HG02623 (cell line): ENCODE results near the gene CITED2.
"Not testable (repeated sequence)": the region's sequence is repeated elsewhere in the genome, so short reads cannot be mapped to it uniquely, and the experiment has no call there.

Experiments
- ATAC-seq: cut with Tn5 transposase; IDR thresholded peaks from one replicate; pipeline ENCODE4 v1.9.1; 2021; ENCODE audit warnings: moderate library complexity; ENCODE audit not compliant: unreplicated experiment

CITED2 gene

DNA sequence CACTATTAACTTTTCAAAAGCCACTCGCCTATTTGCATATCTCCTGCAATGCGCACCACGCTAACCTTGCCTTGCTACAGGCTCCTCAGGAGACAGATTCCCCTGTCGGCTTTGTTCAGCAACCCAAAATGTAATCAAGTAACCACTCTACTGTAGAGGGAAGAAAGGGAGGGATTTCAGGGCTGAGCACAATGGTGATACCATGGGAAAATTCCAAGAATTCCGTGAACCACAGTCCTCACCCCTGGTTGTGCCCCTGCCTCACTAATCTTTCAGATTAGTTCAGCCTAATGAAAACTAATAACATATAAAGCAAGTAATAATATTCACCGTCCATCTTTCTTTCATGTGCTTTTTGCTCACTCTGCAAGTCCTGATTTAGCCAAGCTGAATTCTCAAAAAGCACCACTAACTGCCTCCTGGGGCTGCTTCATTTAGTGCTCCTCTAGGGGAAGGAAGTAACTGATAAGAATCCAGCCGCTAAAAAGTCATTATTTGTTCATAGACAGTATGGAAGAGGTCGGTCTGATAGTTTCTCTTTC is 6.6 kb downstream of the CITED2 start:
- no peak for ATAC-seq

- no peak for ATAC-seq
Measured at GRCh38 chr6:139364982-139365379, 9.5 kb downstream of the CITED2 start.

GRCh38 chr6:139364302-139364981 is 10.0 kb downstream of the CITED2 start:
- peak; percentile 47 for ATAC-seq

DNA sequence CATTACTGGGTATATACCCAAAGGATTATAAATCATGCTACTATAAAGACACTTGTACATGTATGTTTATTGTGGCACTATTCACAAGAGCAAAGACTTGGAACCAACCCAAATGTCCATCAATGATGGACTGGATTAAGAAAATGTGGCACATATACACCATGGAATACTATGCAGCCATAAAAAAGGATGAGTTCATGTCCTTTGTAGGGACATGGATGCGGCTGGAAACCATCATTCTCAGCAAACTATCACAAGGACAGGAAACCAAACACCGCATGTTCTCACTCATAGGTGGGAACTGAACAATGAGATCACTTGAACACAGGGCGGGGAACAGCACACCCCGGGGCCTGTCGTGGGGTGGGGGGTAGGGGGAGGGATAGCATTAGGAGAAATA is 10.7 kb downstream of the CITED2 start:
- not testable (repeated sequence) for ATAC-seq

DNA sequence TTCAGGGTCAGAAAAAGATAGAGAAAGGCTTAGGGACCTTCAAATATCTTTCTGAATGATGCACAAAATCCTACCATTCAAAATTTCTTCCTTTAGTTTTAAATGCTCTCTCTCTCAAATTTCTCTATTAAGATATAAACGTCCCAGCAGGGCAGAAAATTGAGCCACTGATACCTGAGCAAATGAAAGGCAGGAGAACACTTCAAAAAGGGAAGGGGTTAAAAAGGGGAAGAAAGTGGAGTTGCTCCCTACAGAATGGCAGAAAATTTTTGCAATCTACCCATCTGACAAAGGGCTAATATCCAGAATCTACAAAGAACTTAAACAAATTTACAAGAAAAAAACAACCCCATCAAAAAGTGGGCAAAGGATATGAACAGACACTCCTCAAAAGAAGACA is 11.3 kb downstream of the CITED2 start:
- not testable (repeated sequence) for ATAC-seq

DNA sequence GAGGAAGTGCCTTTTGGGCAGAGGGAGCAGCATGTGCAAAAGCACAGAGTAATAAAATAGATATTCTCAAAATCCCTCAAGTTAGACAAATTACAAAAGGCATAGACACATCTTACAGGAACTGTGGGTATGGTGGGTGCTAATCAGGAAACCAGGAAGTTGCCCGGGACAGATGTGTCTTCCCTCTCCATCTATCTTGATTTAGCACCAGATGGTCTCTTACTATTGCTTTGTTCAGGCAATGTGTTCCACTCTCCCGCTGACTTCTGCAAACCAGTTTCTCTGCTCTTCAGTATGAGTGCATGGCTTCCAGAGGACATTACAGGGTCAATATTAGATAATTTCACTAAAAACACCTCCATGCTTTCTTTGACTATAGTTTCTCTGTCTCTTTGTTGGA is 13.2 kb downstream of the CITED2 start:
- no peak for ATAC-seq

- ATAC-seq: no peak
Measured at GRCh38 chr6:139356924-139357323, 17.5 kb downstream of the CITED2 start.

- ATAC-seq: no peak
Measured at GRCh38 chr6:139355777-139356445, 18.5 kb downstream of the CITED2 start.

- no peak for ATAC-seq
Measured at GRCh38 chr6:139355172-139355571, 19.3 kb downstream of the CITED2 start.

DNA sequence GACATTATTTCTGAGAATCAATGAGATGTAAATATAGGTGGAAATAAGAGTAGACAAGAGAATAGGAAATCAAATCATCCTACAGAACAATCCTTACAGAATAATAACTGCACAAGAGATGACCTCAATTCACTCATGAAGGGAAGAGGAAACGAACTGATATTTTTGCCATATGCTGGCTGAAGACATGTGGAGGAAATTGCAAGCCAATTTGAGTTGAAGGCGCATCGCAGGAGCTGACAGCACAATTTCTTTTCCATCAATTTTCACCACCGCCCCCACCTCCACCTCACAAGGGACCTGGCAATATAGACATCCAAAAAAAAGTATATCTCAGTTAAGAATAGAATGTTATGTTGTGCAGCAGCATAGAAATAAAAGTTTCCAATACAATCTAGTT is 20.3 kb downstream of the CITED2 start:
- no peak for ATAC-seq

- no peak for ATAC-seq
Measured at GRCh38 chr6:139349464-139350020, 24.9 kb downstream of the CITED2 start.

- ATAC-seq: no peak
Measured at GRCh38 chr6:139346392-139346791, 28.1 kb downstream of the CITED2 start.

GRCh38 chr6:139344186-139344963 is 30.1 kb downstream of the CITED2 start:
- no peak for ATAC-seq

DNA sequence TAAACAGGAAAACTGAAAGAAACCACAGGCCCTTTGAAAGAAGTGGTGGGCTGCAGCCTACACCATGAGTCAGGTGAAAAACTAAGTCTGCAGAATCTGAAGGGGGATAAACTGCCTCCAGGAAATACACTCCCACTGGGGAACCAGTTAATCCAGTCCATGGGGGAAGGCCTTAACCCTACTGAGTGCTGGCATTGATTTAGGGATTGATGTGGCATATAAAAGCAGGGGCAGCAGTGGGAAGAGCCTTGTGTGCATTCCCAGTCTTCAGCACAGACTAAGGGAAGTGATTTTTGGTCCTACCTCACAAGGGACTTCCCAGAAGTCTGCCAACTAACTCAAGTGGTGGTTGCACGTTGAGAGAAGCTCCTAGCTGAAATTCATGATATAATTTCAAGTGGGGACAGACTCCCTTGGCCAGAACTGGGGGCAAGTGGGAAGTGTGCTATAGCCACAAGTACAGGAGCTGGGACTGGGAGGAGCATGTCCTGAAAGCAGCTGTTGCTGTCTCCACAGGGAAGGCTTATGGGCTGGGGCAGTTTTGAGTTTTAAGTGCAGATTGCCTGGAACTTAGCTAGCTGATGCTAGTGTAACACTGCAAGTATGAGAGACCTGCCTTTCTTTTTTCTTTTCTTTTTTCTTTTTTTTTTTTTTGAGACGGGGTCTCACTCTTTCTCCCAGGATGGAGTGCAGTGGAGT is 31.2 kb downstream of the CITED2 start:
- no peak for ATAC-seq

DNA sequence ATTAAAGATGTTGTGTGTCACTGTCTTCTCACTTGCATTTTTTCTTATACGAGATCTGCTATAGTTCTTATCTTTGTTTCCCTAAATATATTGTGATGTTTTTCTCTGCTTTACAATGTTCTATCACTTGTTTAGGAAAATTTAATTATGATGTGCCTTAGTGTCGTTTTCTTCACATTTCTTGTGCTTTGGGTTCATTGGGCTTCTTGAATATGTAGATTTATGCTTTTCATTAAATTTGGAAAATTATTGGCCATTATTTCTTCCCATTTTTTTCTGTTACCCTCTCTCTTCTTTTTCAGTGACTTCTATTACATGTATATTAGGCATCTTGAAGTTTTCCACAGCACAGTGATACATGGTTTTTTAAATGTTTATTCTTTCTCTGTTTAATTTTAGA is 33.4 kb downstream of the CITED2 start:
- no peak for ATAC-seq

DNA sequence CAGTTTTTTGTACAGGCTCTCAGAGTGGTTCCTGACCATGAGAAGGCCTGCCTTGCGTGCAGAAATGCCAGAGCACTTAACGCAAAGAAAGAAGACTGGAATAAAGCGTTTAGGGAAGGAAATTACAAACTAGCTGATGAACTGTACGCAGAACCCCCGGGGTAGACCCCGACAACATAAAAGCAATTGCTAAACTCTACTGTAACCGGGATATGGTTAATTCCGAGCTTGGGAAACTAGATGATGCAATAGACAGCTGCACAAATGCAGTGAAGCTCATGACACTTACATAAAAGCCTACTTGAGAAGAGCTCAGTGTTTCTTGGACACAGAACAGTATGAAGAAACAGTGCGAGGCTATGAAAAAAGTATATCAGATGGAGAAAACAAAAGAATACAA is 35.7 kb downstream of the CITED2 start:
- no peak for ATAC-seq

DNA sequence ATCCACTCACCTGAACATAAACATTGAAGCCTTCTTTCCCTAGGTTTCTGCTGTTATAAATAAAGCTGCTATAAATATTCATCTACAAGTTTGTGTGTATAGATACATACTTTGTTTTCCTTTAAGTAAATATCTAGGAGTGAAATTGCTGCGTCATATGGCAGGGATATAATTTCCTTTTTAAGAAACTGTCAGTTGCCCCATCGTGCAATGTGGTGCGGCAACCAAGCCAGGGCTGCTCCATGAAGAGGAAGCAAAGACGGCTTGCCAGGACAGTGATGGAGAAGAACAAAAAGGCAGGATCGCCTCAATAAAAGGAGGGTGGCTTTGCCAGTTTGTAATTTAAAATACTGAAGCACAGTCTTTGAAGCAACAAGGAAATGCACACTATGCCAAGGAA is 36.6 kb downstream of the CITED2 start:
- no peak for ATAC-seq

DNA sequence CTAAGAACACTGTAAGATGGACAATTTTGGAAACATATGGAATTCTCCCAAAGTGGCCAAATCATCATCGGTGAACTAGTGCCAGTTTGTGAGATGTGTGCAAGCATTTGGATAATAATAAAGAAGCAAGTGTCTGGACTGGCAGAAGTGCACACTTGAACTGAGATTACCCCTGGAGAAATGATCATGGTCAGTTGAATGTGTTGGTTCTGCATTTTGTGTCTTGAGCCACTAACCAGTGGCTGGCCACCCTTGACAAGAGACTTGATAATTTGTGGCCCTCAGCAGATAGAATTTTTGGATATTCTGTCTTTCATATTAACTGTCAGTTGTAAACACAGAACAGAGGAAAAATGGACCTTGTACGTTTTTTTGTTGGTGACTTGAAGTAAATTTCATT is 37.4 kb downstream of the CITED2 start:
- no peak for ATAC-seq

DNA sequence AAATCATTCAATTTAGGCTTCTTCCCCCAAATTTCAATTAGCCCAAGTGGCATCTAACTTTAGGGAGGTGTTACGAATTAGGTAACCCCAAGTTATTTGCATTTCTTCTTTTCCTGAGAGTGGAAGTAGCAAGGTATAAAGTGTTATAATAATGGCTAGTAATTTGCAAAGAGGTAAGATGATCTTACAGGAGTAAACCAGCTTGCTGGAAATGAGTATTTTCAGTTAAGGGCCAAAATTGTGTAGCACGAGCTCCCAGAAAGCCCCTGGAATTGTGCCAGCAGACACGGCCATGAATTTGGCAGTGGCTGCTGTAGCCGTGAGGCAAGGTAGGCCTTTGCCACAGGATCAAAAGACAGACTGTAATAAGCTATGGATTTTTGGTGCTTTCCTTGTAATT is 38.0 kb downstream of the CITED2 start:
- ATAC-seq: no peak

DNA sequence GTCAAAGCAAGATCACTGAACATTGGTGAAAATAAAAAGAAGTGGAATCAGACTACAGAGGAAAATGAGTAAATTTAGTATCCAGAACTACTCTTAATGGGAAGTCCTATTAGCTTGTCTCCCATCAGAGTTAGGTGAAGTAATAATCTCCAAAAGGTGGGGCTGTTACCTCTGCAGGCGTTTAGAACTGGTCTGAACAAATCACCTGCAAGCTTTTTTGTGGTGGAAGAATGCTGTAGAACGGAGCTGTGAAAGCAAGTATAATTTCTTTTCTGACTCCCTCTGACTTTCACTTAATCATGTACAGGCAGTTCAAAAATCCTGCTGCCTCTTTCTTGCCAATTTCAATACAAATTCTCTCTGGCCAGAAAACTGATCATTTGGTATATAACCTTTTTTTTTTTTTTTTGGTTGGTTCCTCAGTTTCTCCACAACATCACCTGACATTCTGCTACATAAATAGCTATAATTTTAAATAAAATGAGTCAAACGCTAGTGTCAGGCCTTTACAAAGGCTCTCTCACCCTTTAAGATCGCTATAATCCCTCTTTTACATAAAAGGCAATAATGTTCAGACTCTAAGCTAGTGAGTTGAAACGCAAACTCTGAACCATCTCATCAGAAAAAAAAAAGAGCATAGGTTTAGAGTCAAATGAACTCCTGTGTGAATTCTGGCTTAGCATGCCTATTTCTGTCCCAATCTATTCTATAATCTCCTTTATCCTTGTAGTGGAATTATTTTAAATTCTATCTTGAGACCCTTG is 38.8 kb downstream of the CITED2 start:
- no peak for ATAC-seq
